SK-N-SH (cell line): ENCODE results near the gene ZBTB4. TPM values are rescaled to one million over a fixed set of nuclear protein-coding genes. Genes with fewer than 3 reads are reported as not detected.

ENCODE experiments used
- CTCF ChIA-PET: fragments of 300-600, 350-600 bp; formaldehyde crosslinking; extraction: SDS; loops from one replicate; lab custom pipeline; 2021; lab: Yijun Ruan, JAX
- POLR2A ChIA-PET: fragments of 350-600 bp; sonication (Branson Sonifier 250); formaldehyde crosslinking; extraction: SDS; loops from one replicate; lab custom pipeline; 2020; ENCODE audit warnings: antibody characterized with exemption, inconsistent platforms; lab: Yijun Ruan, JAX
- DNase-seq: peaks from one replicate; pipeline ENCODE4 v3.0.0; 2012
- H2AFZ ChIP-seq: fragments of 200-600 bp; sonication (generic); 2 replicates; pipeline ENCODE4 v1.8.1; 2016; ENCODE audit warnings: antibody characterized with exemption, mild to moderate bottlenecking, low read depth
- H3F3A ChIP-seq: fragments of 200-600 bp; sonication (generic); replicated peaks from 2 replicates; pipeline ENCODE3; 2016; ENCODE audit warnings: antibody characterized with exemption, mild to moderate bottlenecking; ENCODE audit not compliant: insufficient read depth
- H3K27ac ChIP-seq, 2 experiments: fragments of 200-500 bp in 1 of 2; fragments of 200-600 bp in 1 of 2; sonication (Bioruptor generic) in 1 of 2; sonication (generic), shearing (Covaris generic) in 1 of 2; 2 replicates each; pipeline versions ENCODE4 v1.5.1 to v1.6.1; 2014 to 2016; ENCODE audit warnings: low read depth in 2 of 2, inconsistent platforms in 1 of 2, low read length in 1 of 2, mild to moderate bottlenecking in 1 of 2, mixed read lengths in 1 of 2
- H3K27me3 ChIP-seq: fragments of 200-600 bp; sonication (generic), shearing (Covaris generic); 2 replicates; pipeline ENCODE4 v1.6.1; 2016; ENCODE audit warnings: mixed run types; ENCODE audit not compliant: insufficient read depth
- H3K36me3 ChIP-seq, 2 experiments: fragments of 200-500 bp in 1 of 2; fragments of 200-600 bp in 1 of 2; sonication (Bioruptor generic) in 1 of 2; sonication (generic) in 1 of 2; replicated peaks in 1 of 2; 2 replicates each; pipeline versions ENCODE3 to v1.5.1; 2014 to 2016; ENCODE audit warnings: low read length in 1 of 2, mild to moderate bottlenecking in 1 of 2; ENCODE audit not compliant: insufficient read depth in 2 of 2, control insufficient read depth in 1 of 2
- H3K4me1 ChIP-seq, 2 experiments: fragments of 200-500 bp in 1 of 2; fragments of 200-600 bp in 1 of 2; sonication (Bioruptor generic) in 1 of 2; sonication (generic), shearing (Covaris generic) in 1 of 2; 2 replicates each; pipeline versions ENCODE4 v1.5.1 to v1.6.1; 2014 to 2016; ENCODE audit warnings: low read depth in 1 of 2, low read length in 1 of 2, mixed run types in 1 of 2; ENCODE audit not compliant: insufficient read depth in 2 of 2, control insufficient read depth in 1 of 2
- H3K4me2 ChIP-seq: fragments of 200-600 bp; sonication (generic), shearing (Covaris generic); 2 replicates; pipeline ENCODE4 v1.6.1; 2017; ENCODE audit warnings: mixed run types
- H3K4me3 ChIP-seq, 2 experiments: fragments of 200-500 bp in 1 of 2; fragments of 200-600 bp in 1 of 2; sonication (Bioruptor generic) in 1 of 2; sonication (generic), shearing (Covaris generic) in 1 of 2; 2 replicates each; pipeline versions ENCODE4 v1.5.1 to v1.8.1; 2014 to 2016; ENCODE audit warnings: low read depth in 2 of 2, inconsistent platforms in 1 of 2, low read length in 1 of 2, mild to moderate bottlenecking in 1 of 2, mixed read lengths in 1 of 2, moderate library complexity in 1 of 2
- H3K79me2 ChIP-seq: fragments of 200-600 bp; sonication (generic); 2 replicates; pipeline ENCODE4 v1.8.1; 2017; ENCODE audit warnings: mild to moderate bottlenecking; ENCODE audit not compliant: insufficient read depth
- H3K9ac ChIP-seq: fragments of 200-600 bp; sonication (generic); 2 replicates; pipeline ENCODE4 v1.6.1; 2017; ENCODE audit warnings: mixed run types
- H3K9me2 ChIP-seq: fragments of 200-600 bp; sonication (generic); 2 replicates; pipeline ENCODE4 v1.6.1; 2017; ENCODE audit warnings: mixed run types
- H3K9me3 ChIP-seq: fragments of 200-600 bp; sonication (generic); 2 replicates; pipeline ENCODE4 v1.6.1; 2017; ENCODE audit warnings: mixed run types, mild to moderate bottlenecking, moderate library complexity
- H4K20me1 ChIP-seq: fragments of 200-600 bp; sonication (generic); 2 replicates; pipeline ENCODE4 v1.6.1; 2017; ENCODE audit warnings: mild to moderate bottlenecking, mixed run types; ENCODE audit not compliant: insufficient read depth
- ELF1 ChIP-seq: IDR thresholded peaks from 2 replicates; pipeline ENCODE4 v1.4.0; 2012
- FOSL2 ChIP-seq: IDR thresholded peaks from 2 replicates; pipeline ENCODE4 v1.4.0; 2012; ENCODE audit warnings: low read depth, mild to moderate bottlenecking, moderate library complexity, borderline replicate concordance
- GABPA ChIP-seq: IDR thresholded peaks from 2 replicates; pipeline ENCODE4 v1.4.0; 2012; ENCODE audit warnings: low read depth, mild to moderate bottlenecking
- GATA2 ChIP-seq: sonication (generic); formaldehyde crosslinking; IDR thresholded peaks from 2 replicates; pipeline ENCODE4 v1.5.0; 2020; ENCODE audit warnings: mild to moderate bottlenecking, missing genetic modification reagents
- JUND ChIP-seq: IDR thresholded peaks from 2 replicates; pipeline ENCODE4 v1.4.0; 2012
- MXI1 ChIP-seq: IDR thresholded peaks from 2 replicates; pipeline ENCODE4 v1.6.1; 2012; ENCODE audit warnings: mild to moderate bottlenecking, low read depth, low read length, improper control_type of control experiment
- POLR2AphosphoS5 ChIP-seq: IDR thresholded peaks from 2 replicates; pipeline ENCODE4 v1.6.1; 2012; ENCODE audit warnings: low read depth, low read length
- RAD21 ChIP-seq: IDR thresholded peaks from 2 replicates; pipeline ENCODE4 v1.6.1; 2012; ENCODE audit warnings: mild to moderate bottlenecking, low read length
- RXRA ChIP-seq: IDR thresholded peaks from 2 replicates; pipeline ENCODE4 v1.4.0; 2012; ENCODE audit warnings: low read depth, mild to moderate bottlenecking, borderline replicate concordance
- SIN3A ChIP-seq: IDR thresholded peaks from 2 replicates; pipeline ENCODE4 v1.6.1; 2012; ENCODE audit warnings: low read depth, mild to moderate bottlenecking, low read length, moderate library complexity, borderline replicate concordance
- TCF12 ChIP-seq: IDR thresholded peaks from 2 replicates; pipeline ENCODE4 v1.4.0; 2012
- WGBS: methylation state at CpG from one replicate; pipeline ENCODE4 v1.1.6; 2017; ENCODE audit warnings: low lambda C conversion rate; 5-methylcytosine and 5-hydroxymethylcytosine counted together
- polyA plus RNA-seq, 3 experiments: library from polyadenylated mRNA; depleted of rRNA; stranded (reverse); fragments of >200 nt; gene quantifications; 2 replicates each; pipeline ENCODE4 v1.2.3, GENCODE V29; 2012
- TF ChIP-seq, protein P1 (sequence below): IDR thresholded peaks from 2 replicates; pipeline ENCODE4 v1.6.1; 2012; ENCODE audit warnings: mild to moderate bottlenecking, low read depth, low read length, moderate library complexity
- TF ChIP-seq, protein P2 (sequence below): IDR thresholded peaks from 2 replicates; pipeline ENCODE4 v1.4.0; 2012; ENCODE audit warnings: low read depth, borderline replicate concordance
- TF ChIP-seq, protein P3 (sequence below): fragments of 150-350 bp; IDR thresholded peaks from 2 replicates; pipeline ENCODE4 v1.6.1; 2017; ENCODE audit warnings: antibody characterized with exemption, low read length, low read depth, borderline replicate concordance
- TF ChIP-seq, protein P4 (sequence below): fragments of 150-350 bp; IDR thresholded peaks from 2 replicates; pipeline ENCODE4 v1.6.1; 2016; ENCODE audit warnings: mild to moderate bottlenecking, low read depth, low read length

ZBTB4 gene
- polyA plus RNA-seq, 1 of the 3 experiments (the other 2 are of a cell fraction), result 12.8 TPM

GRCh38 chr17:7464081-7464480 lies 15.3 kb downstream of the ZBTB4 start:
- peaks cover 30% of the 10 kb centered on the region for H3K79me2 ChIP-seq
- H3K27ac ChIP-seq, result no peak overlapping the region
- peaks cover 11% of the 10 kb centered on the region for H3F3A ChIP-seq
- WGBS, result 97% methylated on average over 9 of the region's 9 CpGs
- H3K36me3 ChIP-seq, result peaks cover 4 to 32% of the 10 kb centered on the region in 2 experiments
- H2AFZ ChIP-seq, result no peak overlapping the region
- no peaks in the 10 kb centered on the region for H3K9me2 ChIP-seq
- 0 out of 2 replicates have a peak, but pooled peaks cover 7% of the 10 kb centered on the region for H4K20me1 ChIP-seq
- CTCF ChIA-PET, result interaction anchor here (1.1 kb wide), 1 partner anchor 16 kb away, joined by 3 read pairs; the partner anchor contains the start of gene ZBTB4
- POLR2A ChIA-PET, result interaction anchor here (0.7 kb wide), 1 partner anchor 15 kb away, joined by 3 read pairs; the partner anchor contains the start of gene ZBTB4
- H3K4me2 ChIP-seq, result no peak overlapping the region
- H3K4me3 ChIP-seq, result no peak overlapping the region
- H3K4me1 ChIP-seq, result peaks cover 4 to 12% of the 10 kb centered on the region in 2 experiments; a peak in 1 of 4 replicates
- H3K9ac ChIP-seq, result no peak overlapping the region
- TF ChIP-seq GABPA (no peak), MXI1 (no peak), POLR2AphosphoS5 (no peak), JUND (no peak), RAD21 (no peak), FOSL2 (no peak), TCF12 (no peak), SIN3A (no peak), ELF1 (no peak), GATA2 (CRISPR knock-in tag) (no peak)
- TF ChIP-seq, protein P1, sequence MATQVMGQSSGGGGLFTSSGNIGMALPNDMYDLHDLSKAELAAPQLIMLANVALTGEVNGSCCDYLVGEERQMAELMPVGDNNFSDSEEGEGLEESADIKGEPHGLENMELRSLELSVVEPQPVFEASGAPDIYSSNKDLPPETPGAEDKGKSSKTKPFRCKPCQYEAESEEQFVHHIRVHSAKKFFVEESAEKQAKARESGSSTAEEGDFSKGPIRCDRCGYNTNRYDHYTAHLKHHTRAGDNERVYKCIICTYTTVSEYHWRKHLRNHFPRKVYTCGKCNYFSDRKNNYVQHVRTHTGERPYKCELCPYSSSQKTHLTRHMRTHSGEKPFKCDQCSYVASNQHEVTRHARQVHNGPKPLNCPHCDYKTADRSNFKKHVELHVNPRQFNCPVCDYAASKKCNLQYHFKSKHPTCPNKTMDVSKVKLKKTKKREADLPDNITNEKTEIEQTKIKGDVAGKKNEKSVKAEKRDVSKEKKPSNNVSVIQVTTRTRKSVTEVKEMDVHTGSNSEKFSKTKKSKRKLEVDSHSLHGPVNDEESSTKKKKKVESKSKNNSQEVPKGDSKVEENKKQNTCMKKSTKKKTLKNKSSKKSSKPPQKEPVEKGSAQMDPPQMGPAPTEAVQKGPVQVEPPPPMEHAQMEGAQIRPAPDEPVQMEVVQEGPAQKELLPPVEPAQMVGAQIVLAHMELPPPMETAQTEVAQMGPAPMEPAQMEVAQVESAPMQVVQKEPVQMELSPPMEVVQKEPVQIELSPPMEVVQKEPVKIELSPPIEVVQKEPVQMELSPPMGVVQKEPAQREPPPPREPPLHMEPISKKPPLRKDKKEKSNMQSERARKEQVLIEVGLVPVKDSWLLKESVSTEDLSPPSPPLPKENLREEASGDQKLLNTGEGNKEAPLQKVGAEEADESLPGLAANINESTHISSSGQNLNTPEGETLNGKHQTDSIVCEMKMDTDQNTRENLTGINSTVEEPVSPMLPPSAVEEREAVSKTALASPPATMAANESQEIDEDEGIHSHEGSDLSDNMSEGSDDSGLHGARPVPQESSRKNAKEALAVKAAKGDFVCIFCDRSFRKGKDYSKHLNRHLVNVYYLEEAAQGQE, result no peak
- TF ChIP-seq, protein P2, sequence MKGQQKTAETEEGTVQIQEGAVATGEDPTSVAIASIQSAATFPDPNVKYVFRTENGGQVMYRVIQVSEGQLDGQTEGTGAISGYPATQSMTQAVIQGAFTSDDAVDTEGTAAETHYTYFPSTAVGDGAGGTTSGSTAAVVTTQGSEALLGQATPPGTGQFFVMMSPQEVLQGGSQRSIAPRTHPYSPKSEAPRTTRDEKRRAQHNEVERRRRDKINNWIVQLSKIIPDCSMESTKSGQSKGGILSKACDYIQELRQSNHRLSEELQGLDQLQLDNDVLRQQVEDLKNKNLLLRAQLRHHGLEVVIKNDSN, result no peak
- DNase-seq, result no peak
- H3K27me3 ChIP-seq, result no peaks in the 10 kb centered on the region
- H3K9me3 ChIP-seq, result no peaks in the 10 kb centered on the region

GRCh38 chr17:7463372-7463846 lies 16.0 kb downstream of the ZBTB4 start:
- TF ChIP-seq, protein P3, sequence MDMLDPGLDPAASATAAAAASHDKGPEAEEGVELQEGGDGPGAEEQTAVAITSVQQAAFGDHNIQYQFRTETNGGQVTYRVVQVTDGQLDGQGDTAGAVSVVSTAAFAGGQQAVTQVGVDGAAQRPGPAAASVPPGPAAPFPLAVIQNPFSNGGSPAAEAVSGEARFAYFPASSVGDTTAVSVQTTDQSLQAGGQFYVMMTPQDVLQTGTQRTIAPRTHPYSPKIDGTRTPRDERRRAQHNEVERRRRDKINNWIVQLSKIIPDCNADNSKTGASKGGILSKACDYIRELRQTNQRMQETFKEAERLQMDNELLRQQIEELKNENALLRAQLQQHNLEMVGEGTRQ, result no peak
- no peak for TF ChIP-seq RXRA
- TF ChIP-seq, protein P4, sequence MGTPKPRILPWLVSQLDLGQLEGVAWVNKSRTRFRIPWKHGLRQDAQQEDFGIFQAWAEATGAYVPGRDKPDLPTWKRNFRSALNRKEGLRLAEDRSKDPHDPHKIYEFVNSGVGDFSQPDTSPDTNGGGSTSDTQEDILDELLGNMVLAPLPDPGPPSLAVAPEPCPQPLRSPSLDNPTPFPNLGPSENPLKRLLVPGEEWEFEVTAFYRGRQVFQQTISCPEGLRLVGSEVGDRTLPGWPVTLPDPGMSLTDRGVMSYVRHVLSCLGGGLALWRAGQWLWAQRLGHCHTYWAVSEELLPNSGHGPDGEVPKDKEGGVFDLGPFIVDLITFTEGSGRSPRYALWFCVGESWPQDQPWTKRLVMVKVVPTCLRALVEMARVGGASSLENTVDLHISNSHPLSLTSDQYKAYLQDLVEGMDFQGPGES, result no peak
- H3K4me2 ChIP-seq, result no peak overlapping the region
- 98% methylated on average over 14 of the region's 14 CpGs for WGBS
- no peak overlapping the region for H3K27ac ChIP-seq
- no peak overlapping the region for H2AFZ ChIP-seq
- peaks cover 4 to 33% of the 10 kb centered on the region in 2 experiments for H3K36me3 ChIP-seq
- ChIA-PET POLR2A (interaction anchor here (0.7 kb wide), 1 partner anchor 16 kb away, joined by 3 read pairs; the partner anchor contains the start of gene ZBTB4), CTCF (no interaction called here)
- H4K20me1 ChIP-seq, result 0 out of 2 replicates have a peak, but pooled peaks cover 7% of the 10 kb centered on the region
- no peak for DNase-seq
- H3K9me3 ChIP-seq, result no peaks in the 10 kb centered on the region
- no peak overlapping the region for H3K9ac ChIP-seq
- no peaks in the 10 kb centered on the region for H3K27me3 ChIP-seq
- no peaks in the 10 kb centered on the region for H3K9me2 ChIP-seq
- H3K4me3 ChIP-seq, result no peak overlapping the region
- peaks cover 23% of the 10 kb centered on the region for H3K79me2 ChIP-seq
- H3K4me1 ChIP-seq, result peaks cover 4 to 12% of the 10 kb centered on the region in 2 experiments; a peak in 1 of 4 replicates
- peaks cover 16% of the 10 kb centered on the region for H3F3A ChIP-seq
